Stimulated activated CD4-positive, alpha-beta T cell treated with anti-CD3 and anti-CD28 coated beads, TNF-alpha, amount 100 ng/mL, for 1 hour (primary cell): ENCODE measurements around the gene PLAGL1.

ENCODE experiments used
- DNase-seq, 3 donors: peaks; one replicate each; pipeline ENCODE4 v3.0.0-alpha.2; 2020; ENCODE audit warnings: low read depth in 3 of 3, low spot score in 1 of 3

The PLAGL1 gene

DNA sequence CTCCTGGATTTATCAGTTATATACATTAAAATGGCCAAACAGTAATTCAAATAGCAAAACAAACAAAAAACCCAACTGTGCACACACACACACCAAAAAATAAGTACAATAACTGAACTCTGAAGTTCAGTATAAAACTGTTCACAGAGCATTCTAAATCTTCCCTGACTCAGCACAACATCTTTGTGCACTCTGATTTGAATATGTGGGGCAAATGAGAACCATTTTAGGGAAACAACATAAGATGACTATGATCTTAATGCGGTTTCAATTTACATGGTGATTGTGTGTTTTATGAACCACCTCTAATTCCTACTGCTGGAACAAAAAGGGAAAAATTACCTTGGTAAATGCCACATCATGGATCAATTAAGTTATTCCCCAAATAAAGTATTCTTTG, 41.7 kb downstream of the PLAGL1 start:
- no peak for DNase-seq

DNA sequence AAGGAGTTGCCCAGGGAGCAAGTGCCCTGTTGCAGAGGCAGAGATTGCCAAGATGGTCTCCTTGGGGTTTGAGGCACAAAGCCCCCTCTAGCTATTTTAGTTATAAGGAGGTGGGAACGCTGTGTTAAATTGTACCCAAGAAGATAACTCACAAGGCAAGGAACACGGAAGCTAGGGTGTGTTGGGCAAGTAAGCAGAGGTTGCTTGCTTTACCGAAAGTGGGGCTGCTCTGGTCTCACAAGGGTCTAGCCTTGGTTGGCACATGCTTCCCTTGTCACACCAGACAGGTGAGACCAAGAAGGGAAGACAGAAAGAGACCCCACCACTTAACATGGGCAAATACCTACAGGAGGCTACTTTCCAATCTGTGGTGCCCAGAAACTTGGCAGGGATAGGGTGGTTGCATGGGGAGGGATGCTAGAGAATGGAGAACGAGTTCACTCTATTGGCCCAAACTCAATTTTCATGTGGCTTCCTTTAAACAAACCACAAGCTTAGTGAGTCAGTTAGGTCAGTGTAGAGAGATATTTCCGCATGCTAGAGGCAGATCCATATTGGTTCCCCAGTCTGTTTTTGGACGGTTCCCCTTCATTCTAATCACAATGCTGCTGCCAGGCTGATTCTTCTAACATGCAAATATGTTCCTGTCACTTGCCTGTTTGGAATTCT, 42.4 kb downstream of the PLAGL1 start:
- no peak for DNase-seq

- no peak for DNase-seq
These were observed 43.4 kb downstream of the PLAGL1 start for GRCh38 chr6:143964674-143965081.

DNA sequence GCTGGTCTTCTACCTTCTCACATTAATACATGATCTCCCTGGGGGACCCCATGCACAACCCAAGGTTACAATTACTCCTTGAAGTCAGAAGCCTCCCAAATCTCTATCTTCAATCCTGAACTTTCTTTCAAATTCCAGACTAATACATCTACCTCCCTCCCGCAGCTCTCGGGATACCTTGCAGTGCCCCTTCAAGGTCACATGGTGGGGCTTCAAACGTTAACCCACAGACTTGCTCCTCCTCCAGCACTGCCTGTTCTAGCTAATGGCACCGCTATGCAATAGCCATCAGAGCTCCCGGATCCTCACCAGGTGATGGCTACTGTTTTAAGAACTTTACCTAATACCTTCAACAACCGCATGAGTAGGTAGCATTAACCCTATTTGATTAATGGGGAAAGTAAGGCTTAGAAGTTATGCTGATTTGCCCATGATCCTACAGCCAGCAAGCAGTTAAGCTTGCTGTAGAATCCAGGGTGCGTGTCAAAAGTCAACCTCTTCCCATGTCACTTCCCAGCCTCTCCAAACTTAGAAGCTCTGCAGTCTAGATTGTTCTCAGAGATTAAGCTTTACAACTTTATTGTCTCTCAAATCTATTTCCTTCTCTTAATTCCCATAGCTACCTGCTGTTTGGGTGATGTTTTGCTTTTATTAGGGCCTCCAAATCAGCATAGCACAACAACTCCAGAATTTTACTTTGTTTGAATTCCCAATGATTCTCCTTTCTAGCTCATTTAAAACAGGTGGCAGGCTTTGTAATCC, 44.7 kb downstream of the PLAGL1 start:
- no peak for DNase-seq

DNA sequence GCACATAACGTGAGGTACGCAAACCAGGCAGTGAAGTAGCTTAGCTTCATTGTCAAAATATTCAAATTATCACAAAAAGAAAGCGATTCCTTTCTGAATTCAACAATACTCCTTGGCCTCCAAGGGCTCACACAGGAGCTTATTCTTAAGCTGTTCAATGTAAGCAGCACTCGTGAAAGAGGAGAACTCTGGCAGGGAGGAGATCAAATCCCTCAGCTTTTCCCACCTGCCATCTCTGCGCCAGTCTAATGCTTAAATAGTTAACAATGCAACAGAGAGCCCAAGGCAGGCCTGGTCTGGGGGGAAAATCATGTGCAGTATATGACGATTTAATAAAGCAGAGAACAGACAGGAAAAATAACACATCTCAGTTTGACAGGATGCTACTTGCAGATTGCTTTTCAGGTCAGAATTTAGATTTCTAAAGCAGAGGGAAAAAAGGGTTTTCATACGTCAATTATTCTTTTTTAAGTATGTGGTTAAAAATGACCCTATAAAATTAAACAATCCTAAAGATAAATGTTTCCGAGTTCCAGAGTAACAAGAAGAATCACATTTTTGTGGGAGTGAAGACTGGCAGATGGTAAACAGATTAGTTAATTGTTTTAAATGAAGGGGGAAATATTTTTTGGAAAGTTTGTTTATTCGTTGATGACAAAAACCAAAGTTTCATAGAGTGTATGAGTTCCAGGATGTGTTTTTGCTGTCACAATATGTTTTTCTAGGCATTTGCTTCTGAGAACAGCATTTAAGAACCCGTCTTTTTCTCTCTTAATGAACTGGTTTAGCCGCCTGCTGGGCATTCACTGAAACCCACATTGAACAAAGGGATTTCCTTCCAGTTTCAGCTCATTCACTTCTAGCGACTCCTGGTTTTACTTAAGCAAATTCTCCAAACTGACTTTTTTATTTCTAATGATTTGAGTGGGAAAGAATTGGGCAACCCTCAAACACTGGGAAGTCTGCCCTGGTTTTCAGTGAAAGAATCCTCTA, 45.9 kb downstream of the PLAGL1 start:
- DNase-seq = no peak

GRCh38 chr6:143961066-143961465, 47.0 kb downstream of the PLAGL1 start:
- DNase-seq = no peak

DNA sequence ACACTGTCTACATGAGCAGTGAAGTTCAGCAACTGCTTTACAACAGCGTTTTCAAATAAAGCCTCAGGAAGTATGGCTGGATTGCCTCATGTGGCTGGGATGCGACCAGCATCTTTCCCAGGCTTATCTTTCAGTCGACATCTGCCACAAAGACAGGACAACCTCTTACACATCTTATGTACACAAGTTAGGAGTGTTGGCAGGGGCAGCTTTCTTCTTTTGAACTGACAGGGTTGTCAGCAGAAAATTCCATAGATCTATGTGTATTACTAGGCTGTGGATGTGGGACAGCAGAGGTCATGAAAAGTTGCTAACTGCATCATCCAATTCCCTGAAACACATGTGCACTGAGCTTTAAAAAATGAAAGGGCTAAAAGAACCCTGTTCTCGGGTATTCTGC, 48.1 kb downstream of the PLAGL1 start:
- no peak for DNase-seq

DNA sequence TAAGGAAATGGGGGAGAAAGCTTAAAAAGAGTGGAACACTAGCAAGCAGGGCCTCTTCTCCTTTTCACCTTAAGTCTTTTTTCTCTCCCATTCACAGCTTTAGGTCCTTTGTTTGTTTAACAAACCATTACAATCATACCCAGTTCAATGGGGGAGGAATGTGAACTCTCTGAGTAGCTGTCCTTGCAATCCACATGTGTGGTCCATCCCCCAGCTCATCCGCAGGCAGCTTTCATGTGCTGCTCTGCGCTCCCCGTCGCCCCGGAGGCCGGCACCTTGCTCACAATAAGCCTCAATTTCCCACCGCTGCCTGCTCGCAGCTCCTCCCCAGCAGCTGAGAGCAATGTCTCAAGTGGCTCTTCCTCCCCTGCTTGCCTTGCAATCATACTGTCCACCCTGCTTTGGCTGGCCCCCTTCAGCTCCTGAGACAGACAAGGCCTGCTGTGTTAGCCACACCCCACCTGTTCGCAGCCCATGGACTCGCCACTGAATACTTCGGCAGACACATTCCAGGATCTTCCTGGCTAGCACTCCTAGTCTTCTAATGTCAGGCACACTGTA, 49.1 kb downstream of the PLAGL1 start:
- DNase-seq = no peak

- no peak for DNase-seq
These were observed 50.3 kb downstream of the PLAGL1 start for GRCh38 chr6:143957679-143958274.

DNA sequence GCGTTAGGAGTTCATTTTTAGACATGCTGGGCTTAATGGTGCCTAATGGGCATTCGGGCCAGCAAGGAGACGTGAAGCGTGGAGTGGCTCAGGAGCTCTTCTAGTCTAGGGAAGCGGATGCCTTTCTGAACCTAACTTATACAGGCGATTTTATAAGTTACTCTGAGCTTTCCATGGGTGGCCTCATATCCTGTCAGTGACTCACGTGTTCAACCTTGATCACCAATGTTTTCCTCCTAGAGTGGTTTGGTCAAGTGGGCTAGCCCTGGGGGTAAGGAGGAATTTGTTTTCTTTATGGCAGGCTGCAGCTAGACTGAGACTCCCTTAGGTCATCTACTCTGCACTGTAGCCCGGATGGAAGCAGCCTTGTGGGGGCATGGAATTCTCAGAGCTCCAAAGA, 52.1 kb downstream of the PLAGL1 start:
- no peak for DNase-seq

DNA sequence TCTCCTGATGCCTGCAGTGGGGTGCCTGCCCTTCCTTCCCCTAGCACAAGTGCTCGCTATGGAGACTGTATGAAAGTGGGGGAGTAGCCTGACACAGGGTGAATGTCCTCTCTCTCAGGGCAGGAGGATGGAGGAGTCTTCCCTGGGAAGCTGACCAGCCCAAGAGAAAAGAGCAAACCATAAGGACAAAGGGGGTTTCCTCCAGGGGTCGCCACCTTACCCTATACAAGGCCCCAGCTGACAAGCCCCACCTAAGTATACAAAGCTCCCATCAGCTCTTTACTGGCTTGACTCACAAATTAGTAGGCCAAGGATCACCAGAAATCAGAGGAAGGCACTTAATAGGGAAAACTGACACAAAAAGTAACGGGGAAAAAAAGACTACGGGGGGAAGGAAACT, 54.1 kb downstream of the PLAGL1 start:
- DNase-seq = no peak

DNA sequence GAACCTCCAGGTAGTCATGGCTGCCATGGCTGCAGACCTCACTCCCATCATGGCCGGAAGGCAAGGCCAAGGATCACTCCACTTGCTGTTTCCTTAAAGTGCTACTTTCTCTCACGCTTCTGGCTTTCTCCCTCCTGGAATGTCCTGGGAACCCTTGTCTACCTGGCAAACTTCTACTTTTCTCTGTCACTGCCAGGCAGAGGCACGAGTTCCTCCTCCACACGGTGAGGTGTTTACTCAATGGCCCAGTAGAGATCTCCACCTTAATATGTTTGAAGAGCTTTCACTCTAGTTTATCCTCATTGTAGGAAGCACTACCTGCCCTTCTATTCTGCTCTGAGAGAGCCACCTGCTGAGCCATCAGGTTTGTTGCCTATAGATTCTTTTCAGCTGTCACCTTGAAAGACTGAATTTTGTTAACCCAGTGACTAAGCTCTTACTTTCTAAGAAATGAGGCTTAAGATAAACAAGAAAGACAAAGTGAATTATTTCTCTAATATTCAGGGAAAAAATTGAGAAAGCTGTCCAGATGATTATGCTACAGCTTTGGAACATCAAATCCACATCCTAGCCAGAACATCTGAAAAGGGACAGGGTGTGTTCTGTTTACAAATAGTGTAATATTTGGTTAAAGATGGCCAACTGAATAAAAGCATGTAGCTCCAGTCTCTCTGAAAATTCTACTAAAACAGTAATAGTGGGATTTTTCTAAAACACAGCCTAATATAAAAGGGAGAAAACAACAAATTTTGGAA, 54.9 kb downstream of the PLAGL1 start:
- DNase-seq = no peak

DNA sequence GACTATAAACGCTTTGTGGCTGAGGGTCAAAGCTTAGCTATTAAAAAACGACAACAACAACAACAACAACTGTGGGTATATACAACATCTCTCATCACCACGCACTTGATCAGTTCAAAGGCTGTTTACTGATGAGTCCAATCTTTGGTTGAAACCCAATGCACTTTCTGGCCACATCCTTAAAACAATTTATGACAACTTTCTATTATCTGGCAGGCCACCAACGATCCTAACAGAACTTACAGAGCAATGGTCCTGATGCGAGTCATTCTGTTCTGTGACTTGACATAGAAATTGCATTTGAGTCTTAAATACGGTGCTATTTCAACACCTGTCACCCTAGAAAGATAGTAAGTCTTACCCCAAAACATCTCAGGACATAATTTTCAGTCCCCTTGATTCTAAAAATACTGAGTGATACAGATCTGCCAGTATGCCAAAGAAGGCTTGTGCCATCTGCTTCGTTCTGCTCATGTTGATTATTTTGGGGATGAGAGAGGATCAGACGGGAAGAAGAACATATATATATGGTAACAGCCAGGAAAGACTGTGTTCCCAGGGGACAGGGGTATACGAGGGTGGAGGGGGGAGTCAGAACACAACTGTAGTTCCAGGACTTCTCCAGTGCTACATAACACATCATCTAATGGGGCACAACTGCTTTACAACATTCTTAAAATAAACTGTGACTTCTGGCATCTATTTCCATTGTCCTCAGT, 55.8 kb downstream of the PLAGL1 start:
- DNase-seq = no peak

DNA sequence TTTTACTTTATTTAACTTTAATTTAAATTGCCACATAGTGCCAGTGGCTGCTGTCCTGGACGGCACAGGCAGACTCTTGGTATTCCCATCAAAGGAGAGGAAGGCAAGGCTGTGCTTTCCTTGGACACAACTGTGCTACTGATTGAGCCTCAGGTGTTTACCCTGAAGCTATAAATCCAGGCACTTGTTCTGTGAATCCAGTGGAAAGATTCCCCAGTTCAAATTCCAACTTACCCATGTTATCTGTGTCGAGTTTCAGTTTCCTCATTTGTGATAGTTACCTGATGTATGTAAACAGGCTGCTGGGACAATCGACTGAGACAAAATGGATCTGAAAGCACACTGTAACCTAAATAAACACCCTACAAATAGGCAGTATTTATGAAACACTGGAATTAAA, 57.2 kb downstream of the PLAGL1 start:
- DNase-seq = no peak

DNA sequence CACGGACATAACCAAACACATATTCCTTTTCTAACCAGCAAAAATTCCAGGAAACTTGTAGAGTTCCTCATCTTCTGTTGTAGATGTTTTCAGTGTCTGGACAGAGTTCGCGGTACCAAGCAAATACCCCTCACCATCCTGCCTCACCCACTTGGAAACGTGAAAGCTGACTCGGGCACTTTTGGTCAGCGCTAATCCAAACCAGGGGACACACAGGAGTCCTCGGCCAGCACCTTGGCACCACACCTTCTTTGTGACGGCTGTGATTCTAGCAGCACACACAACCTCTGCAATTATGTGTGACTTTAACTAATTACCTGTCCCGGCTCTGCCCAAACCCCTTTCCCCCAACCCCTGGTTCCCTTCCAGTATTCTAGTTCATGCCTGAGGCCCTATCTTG, 58.1 kb downstream of the PLAGL1 start:
- DNase-seq = no peak

GRCh38 chr6:143949535-143949934, 58.5 kb downstream of the PLAGL1 start:
- no peak for DNase-seq

- DNase-seq = no peak
These were observed 59.9 kb downstream of the PLAGL1 start for GRCh38 chr6:143948208-143948607.

GRCh38 chr6:143941852-143942627, 66.0 kb downstream of the PLAGL1 start:
- peak in 2 of 3 donors; percentile 17 to 42 for DNase-seq
